ENCODE data around the gene ADGRD1.

The ADGRD1 gene

DNA sequence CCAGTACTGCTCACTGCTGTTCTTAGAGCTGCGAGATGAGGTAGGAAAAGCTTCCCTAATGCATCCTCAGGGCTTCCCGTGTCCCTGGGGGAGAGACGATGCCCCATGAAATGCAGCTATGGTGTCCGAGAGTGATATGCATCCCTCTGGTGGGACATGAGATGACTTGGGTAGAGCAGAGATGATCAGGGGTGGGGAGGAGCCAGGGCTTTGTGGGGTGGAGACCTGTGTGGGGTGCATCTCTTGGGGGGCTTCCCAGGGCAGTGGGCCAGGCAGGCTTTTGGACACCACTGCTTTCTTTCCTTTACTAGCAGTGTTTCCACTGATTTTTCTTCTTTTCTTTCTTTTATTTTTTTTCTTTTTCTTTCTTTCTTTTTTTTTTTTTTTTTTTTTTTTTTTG lies 147.3 kb downstream of the ADGRD1 start:
- Histone ChIP-seq H3K4me3 (ENCODE audit: low read depth, low read length) (no peak overlapping the region), H3K9ac (ENCODE audit: low read depth, low read length) (no peak overlapping the region), H3K27me3 (ENCODE audit: control insufficient read depth, insufficient read depth, low read length) (no peaks in the 10 kb centered on the region), H3K9me3 (ENCODE audit: control insufficient read depth, insufficient read depth, low read length) (no peaks in the 10 kb centered on the region), H3K36me3 (ENCODE audit: control insufficient read depth, insufficient read depth, low read length) (no peaks in the 10 kb centered on the region), H3K4me1 (ENCODE audit: control insufficient read depth, insufficient read depth, low read length) (no peaks in the 10 kb centered on the region)

DNA sequence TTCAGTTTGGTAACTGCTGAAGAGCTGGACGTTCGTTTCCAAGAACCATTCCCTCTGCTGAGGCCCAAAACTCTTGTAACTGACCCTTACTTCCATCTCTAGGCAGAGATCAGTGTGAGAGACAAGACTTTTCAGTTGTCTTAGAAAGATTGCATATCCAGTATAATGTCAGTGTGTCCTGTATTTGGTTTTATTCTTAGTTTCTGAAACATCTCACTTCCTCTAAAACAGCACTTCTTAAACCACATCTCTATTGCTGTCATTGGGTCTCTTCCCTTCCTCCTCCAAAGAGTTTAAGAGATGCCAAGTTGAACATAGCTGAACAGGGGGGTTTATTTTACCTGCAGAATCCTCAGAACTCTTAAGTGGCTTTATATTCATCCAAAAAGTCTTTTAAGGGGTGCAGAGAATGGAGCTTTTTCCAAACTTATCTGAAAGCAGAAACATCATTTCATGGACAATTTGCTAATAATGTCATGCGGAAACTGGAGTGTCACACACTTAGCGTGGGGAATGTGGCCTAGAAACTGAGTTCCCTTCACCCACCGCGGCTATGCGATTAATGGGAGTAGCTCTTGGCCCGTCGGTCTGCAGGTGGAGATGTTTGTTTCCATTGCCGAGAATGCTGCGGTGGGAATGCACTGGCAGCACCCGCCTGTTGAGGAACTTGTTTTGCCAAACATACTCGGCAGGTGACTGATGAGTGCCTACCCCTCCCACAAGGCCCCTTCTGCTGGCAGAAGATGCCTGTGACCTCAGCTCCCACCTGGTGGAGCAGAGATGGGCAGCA lies 148.2 kb downstream of the ADGRD1 start:
- Histone ChIP-seq H3K36me3 (ENCODE audit: control insufficient read depth, insufficient read depth, low read length) (no peaks in the 10 kb centered on the region), H3K9ac (ENCODE audit: low read depth, low read length) (no peak overlapping the region), H3K9me3 (ENCODE audit: control insufficient read depth, insufficient read depth, low read length) (no peaks in the 10 kb centered on the region), H3K4me1 (ENCODE audit: control insufficient read depth, insufficient read depth, low read length) (no peaks in the 10 kb centered on the region), H3K4me3 (ENCODE audit: low read depth, low read length) (no peak overlapping the region), H3K27me3 (ENCODE audit: control insufficient read depth, insufficient read depth, low read length) (no peaks in the 10 kb centered on the region)

DNA sequence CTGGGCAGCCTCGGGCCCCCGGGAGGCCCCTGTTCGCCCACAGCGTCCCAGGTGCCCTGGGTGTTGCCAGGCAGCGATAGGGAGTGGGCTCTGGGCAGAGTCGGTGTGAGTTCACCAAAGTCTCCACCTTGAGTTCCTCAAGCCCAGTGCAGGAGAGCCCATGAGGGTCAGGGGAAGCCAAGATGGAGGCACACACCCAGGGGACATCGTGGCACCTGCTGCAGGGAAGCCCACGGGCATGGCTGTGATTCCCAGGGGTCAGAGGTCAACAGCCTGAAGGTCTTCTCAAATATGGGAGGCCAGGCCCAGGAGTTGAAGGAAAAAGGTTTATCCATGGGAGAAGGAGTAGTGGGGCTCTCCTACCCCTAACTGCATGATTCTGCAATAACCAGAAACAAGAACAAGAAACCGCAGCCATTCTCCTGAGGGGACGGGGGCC lies 148.8 kb downstream of the ADGRD1 start:
- no peaks in the 10 kb centered on the region for H3K4me1 ChIP-seq (ENCODE audit: control insufficient read depth, insufficient read depth, low read length)

DNA sequence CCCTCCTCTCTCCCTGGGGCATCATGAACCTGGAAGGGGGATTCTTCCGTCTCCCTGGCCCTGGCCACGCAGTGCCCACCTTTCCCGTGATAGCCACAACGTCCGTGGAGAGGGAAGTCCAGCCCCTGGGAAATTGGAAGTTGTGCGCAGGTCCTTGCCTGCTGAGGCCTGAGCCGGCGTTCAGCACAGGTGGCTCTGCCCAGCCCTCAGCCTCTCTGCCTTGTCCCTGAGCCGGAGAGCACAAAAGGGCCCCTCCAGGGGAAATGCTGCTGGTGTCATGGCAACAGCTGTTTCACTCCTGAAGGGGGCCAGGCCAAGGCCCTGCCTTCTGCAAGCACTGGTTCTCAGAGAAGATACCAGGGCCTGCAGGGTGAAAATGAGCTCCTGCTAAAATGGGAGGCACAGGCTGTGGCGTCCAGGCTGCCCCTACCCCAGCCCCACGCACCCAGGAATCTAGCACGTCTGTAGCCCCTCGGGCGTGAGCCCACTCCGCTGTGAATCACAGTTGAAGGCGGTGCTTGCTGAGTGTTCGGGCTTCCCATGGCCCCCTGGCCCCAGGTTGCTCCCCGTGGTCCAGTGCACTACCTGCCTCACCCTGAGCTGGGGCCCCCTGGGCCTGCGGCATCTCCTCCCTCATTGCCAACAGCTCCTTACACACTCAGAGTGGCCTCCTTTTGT lies 149.4 kb downstream of the ADGRD1 start:
- H3K36me3 ChIP-seq (ENCODE audit: control insufficient read depth, insufficient read depth, low read length) = no peaks in the 10 kb centered on the region
- no peaks in the 10 kb centered on the region for H3K27me3 ChIP-seq (ENCODE audit: control insufficient read depth, insufficient read depth, low read length)
- H3K9ac ChIP-seq (ENCODE audit: low read depth, low read length) = no peak overlapping the region
- no peaks in the 10 kb centered on the region for H3K9me3 ChIP-seq (ENCODE audit: control insufficient read depth, insufficient read depth, low read length)
- no peak overlapping the region for H3K4me3 ChIP-seq (ENCODE audit: low read depth, low read length)
- no peaks in the 10 kb centered on the region for H3K4me1 ChIP-seq (ENCODE audit: control insufficient read depth, insufficient read depth, low read length)

More for the DNA sequence above, 148.8 kb downstream of the ADGRD1 start:
- Histone ChIP-seq H3K9me3 (ENCODE audit: control insufficient read depth, insufficient read depth, low read length) (no peaks in the 10 kb centered on the region), H3K36me3 (ENCODE audit: control insufficient read depth, insufficient read depth, low read length) (no peaks in the 10 kb centered on the region), H3K4me3 (ENCODE audit: low read depth, low read length) (no peak overlapping the region), H3K9ac (ENCODE audit: low read depth, low read length) (no peak overlapping the region), H3K27me3 (ENCODE audit: control insufficient read depth, insufficient read depth, low read length) (no peaks in the 10 kb centered on the region)

DNA sequence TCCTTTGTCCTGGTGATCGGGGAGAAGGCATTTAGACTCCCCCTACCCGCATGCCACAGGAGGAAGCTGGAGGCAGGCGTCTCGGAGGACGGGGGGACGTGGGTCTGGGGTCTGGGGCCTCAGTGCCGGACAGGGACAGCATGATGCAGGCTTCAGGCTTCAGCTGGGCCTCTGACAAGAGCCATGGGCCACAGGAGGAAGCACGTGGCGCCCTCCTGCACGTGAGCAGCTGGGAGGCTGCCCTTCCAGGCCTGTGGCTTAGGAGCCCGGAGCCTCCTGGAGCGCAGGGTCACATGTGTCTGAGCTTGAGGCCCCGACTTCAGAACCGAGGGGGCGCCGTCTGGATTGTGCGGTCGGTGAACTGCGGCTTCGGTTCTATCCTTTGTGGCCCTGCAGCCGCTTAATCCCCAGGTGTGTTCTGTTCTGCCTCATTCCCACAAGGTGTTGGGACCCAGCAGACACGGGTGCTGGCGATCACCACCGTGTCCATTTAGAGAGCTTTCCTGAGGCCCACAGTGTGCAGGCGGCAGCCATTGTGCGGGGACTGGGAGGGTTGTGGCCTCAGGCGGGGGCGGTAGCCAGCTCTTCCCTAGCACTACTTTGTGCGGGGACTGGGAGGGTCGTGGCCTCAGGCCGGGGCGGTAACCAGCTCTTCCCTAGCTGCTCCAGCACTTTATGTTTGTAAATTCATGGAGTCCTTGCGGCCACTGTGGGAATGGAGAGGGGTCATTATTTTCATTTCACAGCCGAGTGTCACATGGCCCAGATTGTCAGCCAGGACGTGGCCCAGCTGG lies 150.2 kb downstream of the ADGRD1 start:
- Histone ChIP-seq H3K4me1 (ENCODE audit: control insufficient read depth, insufficient read depth, low read length) (no peaks in the 10 kb centered on the region), H3K9me3 (ENCODE audit: control insufficient read depth, insufficient read depth, low read length) (no peaks in the 10 kb centered on the region), H3K27me3 (ENCODE audit: control insufficient read depth, insufficient read depth, low read length) (no peaks in the 10 kb centered on the region), H3K36me3 (ENCODE audit: control insufficient read depth, insufficient read depth, low read length) (no peaks in the 10 kb centered on the region), H3K9ac (ENCODE audit: low read depth, low read length) (no peak overlapping the region), H3K4me3 (ENCODE audit: low read depth, low read length) (no peak overlapping the region)

DNA sequence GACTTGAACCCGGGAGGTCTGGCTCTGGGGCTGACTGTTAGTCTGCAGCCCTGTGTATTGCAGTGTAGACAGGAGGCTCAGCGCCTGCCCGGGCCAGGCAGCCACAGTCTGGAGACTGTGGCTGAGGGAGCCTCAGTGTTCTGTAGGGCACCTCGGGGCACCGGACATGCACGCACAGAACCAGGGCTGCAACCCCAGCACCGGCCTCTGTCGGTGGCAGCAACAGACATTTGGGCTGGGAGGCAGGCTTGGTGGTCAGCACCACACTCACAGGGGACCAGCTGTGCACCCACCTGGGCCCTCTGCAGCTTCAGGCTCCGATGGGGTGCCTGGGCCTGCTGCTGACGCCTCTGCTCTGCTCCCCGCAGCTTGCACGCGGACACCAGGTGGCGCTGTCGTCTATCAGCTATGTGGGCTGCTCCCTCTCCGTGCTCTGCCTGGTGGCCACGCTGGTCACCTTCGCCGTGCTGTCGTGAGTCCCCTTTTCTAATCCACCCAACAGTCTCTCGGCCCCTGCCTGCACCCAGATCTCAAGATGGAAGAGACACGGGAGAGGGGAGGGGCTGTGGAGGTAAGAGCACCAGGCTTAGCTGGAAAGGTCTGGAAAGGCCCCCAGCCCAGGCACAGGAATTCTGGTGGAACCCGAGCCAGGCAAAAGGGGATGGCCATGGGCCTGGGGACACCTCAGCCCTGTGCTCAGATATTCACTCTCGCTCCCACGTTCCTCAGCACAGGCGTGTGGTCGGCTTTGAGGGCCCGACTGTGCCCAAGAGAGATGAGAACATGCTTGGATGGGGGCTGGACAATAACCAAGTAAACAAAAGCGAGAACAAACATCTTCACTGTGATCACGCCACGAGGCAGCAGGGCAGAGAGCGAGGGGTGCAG lies 151.0 kb downstream of the ADGRD1 start:
- no peak overlapping the region for H3K9ac ChIP-seq (ENCODE audit: low read depth, low read length)
- no peaks in the 10 kb centered on the region for H3K27me3 ChIP-seq (ENCODE audit: control insufficient read depth, insufficient read depth, low read length)
- H3K9me3 ChIP-seq (ENCODE audit: control insufficient read depth, insufficient read depth, low read length) = no peaks in the 10 kb centered on the region
- H3K4me1 ChIP-seq (ENCODE audit: control insufficient read depth, insufficient read depth, low read length) = no peaks in the 10 kb centered on the region
- no peak overlapping the region for H3K4me3 ChIP-seq (ENCODE audit: low read depth, low read length)
- no peaks in the 10 kb centered on the region for H3K36me3 ChIP-seq (ENCODE audit: control insufficient read depth, insufficient read depth, low read length)

DNA sequence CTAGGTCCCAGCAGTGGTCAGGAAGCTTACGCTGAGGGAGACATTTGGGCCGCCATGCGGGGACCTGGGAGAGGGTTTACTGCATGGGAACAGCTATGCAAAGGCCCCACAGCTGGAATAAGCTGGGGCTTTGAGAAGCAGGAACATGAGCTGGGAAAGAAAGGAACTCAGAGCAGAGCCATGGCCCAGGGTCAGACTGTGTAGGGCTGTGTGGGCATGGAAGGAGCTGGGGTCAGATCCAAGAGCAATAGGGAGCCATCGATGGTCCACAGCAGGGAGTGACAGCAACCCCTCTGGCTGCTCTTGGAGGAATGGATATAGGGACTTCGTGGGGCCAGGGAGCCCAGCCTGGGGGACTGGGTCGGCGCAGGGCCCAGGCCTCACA lies 151.6 kb downstream of the ADGRD1 start:
- H3K9me3 ChIP-seq (ENCODE audit: control insufficient read depth, insufficient read depth, low read length) = no peaks in the 10 kb centered on the region
- no peaks in the 10 kb centered on the region for H3K27me3 ChIP-seq (ENCODE audit: control insufficient read depth, insufficient read depth, low read length)
- no peak overlapping the region for H3K4me3 ChIP-seq (ENCODE audit: low read depth, low read length)
- H3K4me1 ChIP-seq (ENCODE audit: control insufficient read depth, insufficient read depth, low read length) = no peaks in the 10 kb centered on the region
- no peaks in the 10 kb centered on the region for H3K36me3 ChIP-seq (ENCODE audit: control insufficient read depth, insufficient read depth, low read length)
- H3K9ac ChIP-seq (ENCODE audit: low read depth, low read length) = no peak overlapping the region

DNA sequence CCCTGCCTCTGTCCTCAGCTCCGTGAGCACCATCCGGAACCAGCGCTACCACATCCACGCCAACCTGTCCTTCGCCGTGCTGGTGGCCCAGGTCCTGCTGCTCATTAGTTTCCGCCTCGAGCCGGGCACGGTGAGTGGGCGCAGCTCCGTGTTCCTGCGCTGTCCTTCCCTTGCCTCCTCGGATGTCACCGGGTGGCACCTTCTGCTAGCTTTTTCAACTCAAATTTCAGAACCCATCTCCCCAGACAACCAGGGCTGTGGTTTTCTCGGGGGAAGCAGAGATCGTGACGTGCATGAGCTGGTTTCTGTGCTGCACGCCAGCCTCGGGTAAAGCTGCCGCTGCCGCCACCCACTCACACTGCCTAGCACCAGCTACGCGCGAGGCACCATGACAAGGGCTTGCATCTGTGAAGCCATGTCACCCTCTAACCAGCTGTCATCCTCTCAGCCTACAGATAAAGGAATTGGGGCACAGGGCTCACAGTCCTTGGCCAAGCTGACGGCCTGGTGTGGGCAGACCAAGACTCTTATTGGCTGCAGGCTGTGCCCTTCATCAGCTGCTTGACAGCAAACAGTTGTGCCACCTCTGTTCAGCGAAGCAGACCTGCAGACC lies 152.1 kb downstream of the ADGRD1 start:
- H3K4me1 ChIP-seq (ENCODE audit: control insufficient read depth, insufficient read depth, low read length) = no peaks in the 10 kb centered on the region
- no peak overlapping the region for H3K4me3 ChIP-seq (ENCODE audit: low read depth, low read length)
- H3K9me3 ChIP-seq (ENCODE audit: control insufficient read depth, insufficient read depth, low read length) = no peaks in the 10 kb centered on the region
- no peaks in the 10 kb centered on the region for H3K36me3 ChIP-seq (ENCODE audit: control insufficient read depth, insufficient read depth, low read length)
- H3K9ac ChIP-seq (ENCODE audit: low read depth, low read length) = no peak overlapping the region
- no peaks in the 10 kb centered on the region for H3K27me3 ChIP-seq (ENCODE audit: control insufficient read depth, insufficient read depth, low read length)

DNA sequence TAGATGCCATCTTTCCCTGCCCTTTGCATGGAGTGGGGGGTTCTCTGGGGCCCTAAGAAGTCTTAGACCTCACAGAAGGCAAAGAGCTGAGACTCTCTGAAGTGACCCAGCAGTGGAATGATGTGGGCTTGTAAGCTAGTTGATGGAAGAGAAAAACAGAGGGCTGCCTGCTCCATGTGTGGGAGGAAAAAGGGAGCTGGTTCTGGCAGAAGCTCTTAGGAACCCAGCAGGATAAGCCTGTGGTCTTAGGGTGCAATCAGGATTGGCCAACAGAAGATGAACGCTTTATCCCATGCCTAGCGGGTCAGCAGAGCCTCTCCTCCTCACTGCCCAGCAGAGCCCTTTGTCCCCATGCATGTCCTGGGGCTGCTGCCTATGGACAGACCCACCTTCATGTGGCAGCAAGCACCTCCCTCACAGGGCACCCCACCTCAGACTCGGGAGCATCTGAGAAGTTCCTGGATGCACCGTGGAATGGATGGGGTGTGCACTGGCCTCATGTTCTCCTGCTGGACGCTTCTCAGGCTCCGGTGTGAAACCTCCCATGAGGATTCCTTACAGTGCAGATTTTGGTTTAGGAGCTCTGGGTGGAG lies 152.7 kb downstream of the ADGRD1 start:
- Histone ChIP-seq H3K36me3 (ENCODE audit: control insufficient read depth, insufficient read depth, low read length) (no peaks in the 10 kb centered on the region), H3K27me3 (ENCODE audit: control insufficient read depth, insufficient read depth, low read length) (no peaks in the 10 kb centered on the region), H3K9me3 (ENCODE audit: control insufficient read depth, insufficient read depth, low read length) (no peaks in the 10 kb centered on the region), H3K9ac (ENCODE audit: low read depth, low read length) (no peak overlapping the region), H3K4me3 (ENCODE audit: low read depth, low read length) (no peak overlapping the region), H3K4me1 (ENCODE audit: control insufficient read depth, insufficient read depth, low read length) (no peaks in the 10 kb centered on the region)

DNA sequence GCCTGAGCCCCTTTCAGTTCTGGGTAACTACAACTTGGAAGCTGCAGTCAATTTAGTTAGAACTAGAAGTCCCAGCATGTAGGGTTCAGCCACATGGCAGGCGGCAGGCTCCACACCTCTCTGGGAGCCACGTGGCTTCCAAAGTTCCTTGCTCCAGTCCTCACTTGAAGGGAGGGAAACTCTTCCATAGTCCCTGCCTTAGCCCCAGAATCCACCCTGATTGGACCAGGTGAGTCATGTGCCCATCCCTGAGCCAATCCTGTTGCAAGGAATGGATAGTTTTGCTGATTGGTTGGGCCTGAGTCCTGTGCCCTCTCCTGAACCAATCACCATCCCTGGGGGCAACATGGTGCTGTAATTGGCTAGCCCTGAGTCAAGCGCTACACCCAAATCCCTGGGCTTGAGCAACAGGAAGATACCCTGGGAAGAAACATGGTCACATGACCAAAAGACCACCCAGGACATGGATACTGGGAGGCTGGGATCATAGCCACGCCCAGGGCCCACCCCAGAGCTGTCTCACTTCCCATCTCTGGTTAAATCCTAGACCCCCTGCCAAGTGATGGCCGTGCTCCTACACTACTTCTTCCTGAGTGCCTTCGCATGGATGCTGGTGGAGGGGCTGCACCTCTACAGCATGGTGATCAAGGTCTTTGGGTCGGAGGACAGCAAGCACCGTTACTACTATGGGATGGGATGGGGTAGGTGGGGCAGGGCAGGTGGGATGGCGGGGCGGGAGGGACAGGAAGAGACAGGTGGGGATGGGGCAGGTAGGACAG lies 154.7 kb downstream of the ADGRD1 start:
- no peaks in the 10 kb centered on the region for H3K4me1 ChIP-seq (ENCODE audit: control insufficient read depth, insufficient read depth, low read length)
- H3K27me3 ChIP-seq (ENCODE audit: control insufficient read depth, insufficient read depth, low read length) = no peaks in the 10 kb centered on the region
- H3K36me3 ChIP-seq (ENCODE audit: control insufficient read depth, insufficient read depth, low read length) = no peaks in the 10 kb centered on the region
- H3K9ac ChIP-seq (ENCODE audit: low read depth, low read length) = no peak overlapping the region
- no peak overlapping the region for H3K4me3 ChIP-seq (ENCODE audit: low read depth, low read length)
- no peaks in the 10 kb centered on the region for H3K9me3 ChIP-seq (ENCODE audit: control insufficient read depth, insufficient read depth, low read length)
